GM19468 (cell line): ENCODE data around the gene ALOX5.
"Not testable (repeated sequence)": the region's sequence is repeated elsewhere in the genome, so short reads cannot be mapped to it uniquely, and the experiment has no call there.

Experiments
- ATAC-seq: cut with Tn5 transposase; IDR thresholded peaks from one replicate; pipeline ENCODE4 v1.9.1; 2021; ENCODE audit warnings: mild to moderate bottlenecking, moderate library complexity, moderate number of reproducible peaks; ENCODE audit not compliant: unreplicated experiment; ENCODE audit errors: extremely low read depth

Gene ALOX5

GRCh38 chr10:45403151-45403550 is 29.1 kb downstream of the ALOX5 start:
- no peak for ATAC-seq

DNA sequence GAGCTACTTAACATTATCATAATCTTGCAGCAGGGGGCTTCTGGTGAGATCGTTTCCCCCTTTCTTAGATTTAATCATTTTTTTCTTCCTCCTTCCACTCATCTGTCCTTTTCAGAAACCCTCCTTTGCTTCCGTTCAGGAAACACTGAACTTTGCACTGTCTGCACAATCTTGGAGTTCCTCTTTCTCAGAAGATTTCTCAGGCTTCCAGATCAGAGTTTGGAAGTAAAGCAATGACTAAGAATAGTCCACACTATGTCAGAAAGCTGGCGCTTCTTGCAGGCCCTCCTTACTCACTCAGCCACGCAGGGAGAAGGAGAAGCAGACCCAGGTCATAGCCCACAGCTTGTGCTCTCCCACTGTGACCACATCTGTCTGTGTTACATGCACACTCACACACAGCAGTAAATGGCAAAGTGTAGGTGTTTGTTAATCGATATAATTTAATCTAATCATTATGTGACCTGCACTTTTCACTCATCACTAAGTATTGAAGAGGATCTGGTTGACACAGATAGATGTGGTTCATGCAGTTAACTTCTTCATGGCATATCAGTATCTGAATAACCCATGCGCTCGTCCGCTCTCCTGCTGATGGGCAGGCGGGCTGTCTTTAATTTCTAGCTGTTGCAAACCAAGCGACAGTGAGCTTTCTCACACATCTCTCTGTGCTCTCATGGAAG is 30.2 kb downstream of the ALOX5 start:
- no peak for ATAC-seq

GRCh38 chr10:45404770-45405120 is 30.7 kb downstream of the ALOX5 start:
- no peak for ATAC-seq

DNA sequence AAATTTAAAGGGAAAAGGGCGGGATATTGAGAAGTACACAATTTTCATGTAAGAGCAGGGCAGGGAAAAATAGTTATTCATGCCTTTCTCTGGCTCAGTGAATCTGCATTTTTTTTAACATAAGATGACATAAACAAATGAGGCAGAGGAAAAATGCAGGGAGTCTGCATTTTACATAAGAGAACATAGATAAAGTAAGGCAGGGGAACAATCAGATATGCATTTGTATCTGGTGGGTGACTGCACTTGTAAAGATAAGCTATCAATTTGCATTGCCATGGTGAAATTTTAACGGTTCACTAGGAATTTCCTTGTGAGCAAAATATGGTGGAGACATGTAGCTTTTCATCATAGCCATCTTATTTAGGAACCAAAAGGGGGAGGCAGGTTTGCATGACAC is 33.5 kb downstream of the ALOX5 start:
- ATAC-seq, result no peak

DNA sequence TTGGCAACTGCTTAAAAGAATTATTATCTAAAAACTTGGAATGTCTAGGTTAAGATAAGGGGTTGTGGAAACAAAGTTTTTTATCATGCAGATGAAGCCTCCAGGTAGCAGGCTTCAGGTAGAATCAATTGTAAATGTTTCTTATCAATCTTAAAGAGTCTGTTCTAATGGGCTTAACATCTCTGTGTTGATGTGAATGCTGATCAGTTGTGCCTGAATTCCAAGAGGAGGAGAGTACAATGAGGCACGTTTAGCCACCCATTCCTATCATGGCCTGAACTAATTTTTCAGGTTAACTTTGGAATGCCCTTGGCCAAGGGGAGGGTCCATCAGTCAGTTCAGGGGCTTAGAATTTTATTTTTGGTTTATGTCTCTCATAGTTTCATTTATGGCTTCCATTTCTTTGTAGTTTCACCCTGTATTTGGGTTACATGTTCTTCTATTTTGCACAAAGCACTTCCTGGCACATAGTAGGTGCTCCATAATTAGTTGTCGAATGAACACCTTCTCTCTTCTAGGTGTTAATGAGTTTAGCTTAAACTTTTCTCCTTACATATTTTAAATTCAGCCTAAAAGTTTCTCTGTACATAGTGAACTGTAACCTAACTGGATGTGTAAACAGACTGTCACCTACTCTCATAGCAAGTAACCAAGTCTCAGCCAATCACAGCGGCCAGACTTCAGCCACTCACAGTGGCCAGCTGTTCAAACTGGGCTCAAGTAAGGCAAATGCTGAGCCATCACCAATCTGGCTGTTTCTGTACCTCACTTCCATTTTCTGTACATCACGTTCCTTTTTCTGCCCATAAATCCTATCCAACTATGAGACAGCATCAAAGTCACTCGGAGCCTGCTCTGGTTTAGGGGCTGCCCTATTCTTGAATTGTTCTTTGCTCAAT is 34.7 kb downstream of the ALOX5 start:
- no peak for ATAC-seq

GRCh38 chr10:45409347-45409746 is 35.3 kb downstream of the ALOX5 start:
- ATAC-seq, result not testable (repeated sequence)

GRCh38 chr10:45409782-45410181 is 35.8 kb downstream of the ALOX5 start:
- ATAC-seq, result no peak

- no peak for ATAC-seq
Observed at GRCh38 chr10:45410489-45410806, 36.4 kb downstream of the ALOX5 start.

DNA sequence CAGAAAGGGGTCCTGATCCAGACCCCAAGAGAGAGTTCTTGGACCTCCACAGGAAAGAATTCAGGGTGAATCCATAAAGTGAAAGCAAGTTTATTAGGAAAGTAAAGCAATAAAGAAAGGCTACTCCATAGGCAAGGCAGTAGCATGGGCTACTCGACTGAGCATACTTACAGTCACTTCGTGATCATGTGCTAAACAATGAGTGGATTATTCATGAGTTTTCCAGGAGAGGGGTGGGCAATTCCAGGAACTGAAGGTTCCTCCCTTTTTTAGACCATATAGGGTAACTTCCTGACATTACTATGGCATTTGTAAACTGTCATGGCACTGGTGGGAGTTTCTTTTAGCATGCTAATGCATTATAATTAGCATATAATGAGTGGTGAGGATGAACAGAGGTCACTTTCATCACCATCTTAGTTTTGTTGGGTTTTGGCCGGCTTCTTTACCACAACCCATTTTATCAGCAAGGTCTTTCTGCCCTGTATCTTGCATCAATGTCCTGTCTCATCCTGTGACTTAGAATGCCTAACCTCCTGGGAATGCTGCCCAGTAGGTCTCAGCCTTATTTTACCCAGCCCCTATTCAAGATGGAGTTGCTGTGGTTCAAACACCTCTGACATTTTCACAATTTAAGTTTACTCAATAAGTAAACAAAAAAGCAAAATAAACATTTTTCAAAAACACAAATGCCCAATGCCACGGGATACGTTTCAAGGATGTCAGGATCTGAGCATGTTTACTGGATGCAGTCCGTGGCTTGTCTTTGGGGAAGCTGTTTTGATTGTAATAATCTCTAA is 37.0 kb downstream of the ALOX5 start:
- ATAC-seq, result no peak

DNA sequence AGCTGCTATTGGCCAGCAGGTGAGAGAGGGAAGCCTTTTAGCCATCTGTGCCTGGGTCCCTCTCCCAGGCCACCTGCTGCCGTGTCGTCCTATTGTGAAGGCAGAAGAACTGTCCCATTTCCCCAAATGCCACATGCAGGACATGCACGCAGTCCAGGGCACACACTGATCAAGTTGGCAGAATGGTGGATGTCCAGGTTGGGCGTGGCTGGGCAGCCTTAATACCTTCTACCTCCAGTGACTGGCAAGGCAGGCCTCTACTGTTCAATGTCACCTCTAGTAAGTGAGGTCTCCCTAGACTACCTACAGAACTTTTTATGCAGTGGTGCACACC is 37.6 kb downstream of the ALOX5 start:
- no peak for ATAC-seq

GRCh38 chr10:45415062-45415461 is 41.0 kb downstream of the ALOX5 start:
- not testable (repeated sequence) for ATAC-seq

DNA sequence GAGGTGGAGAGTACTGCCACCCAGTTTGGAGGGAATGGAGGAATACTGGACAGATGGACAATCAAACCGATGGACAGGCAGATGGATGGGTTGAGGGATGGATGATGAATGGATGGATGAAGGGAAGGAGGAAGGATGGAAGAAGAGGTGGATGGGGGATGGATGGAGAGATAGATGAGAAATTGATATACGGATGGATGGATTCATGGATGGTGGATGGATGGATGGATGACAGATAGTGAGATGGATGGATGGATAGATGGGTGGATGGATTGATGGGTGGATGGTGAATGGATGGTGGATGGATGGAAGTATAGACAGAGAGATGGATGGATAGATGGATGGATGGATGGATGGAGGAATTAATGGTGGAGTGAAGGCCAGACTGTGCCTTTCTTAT is 42.6 kb downstream of the ALOX5 start:
- no peak for ATAC-seq

DNA sequence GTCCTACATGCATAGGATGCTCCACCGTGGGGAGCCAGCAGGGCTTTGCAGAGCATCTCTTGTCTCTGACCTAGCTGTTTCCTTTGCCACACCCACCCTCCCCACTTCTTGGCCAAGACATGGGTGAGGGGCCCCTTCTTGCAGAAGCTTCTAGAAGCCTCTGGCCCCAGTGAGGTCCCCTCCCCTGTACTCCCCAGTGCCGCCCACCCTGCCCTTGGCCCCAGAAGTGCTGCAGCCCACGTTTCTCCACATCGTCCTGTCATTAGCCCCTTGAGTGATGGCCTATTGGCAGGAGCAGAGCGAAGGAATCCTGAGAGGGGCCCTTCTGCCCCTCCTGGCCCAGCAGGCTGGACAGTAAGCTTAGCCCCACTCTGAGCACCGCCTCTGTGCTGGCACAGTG is 43.7 kb downstream of the ALOX5 start:
- no peak for ATAC-seq

GRCh38 chr10:45418417-45418848 is 44.4 kb downstream of the ALOX5 start:
- ATAC-seq, result no peak

- no peak for ATAC-seq
Observed at GRCh38 chr10:45418849-45419675, 45.0 kb downstream of the ALOX5 start.

- no peak for ATAC-seq
Observed at GRCh38 chr10:45419676-45420025, 45.6 kb downstream of the ALOX5 start.

- ATAC-seq, result peak; percentile 70
Observed at GRCh38 chr10:45420453-45421192, 46.6 kb downstream of the ALOX5 start.

- no peak for ATAC-seq
Observed at GRCh38 chr10:45421221-45422097, 47.4 kb downstream of the ALOX5 start.
